H1 (cell line): ENCODE results near the gene IQSEC3. TPM values are rescaled to one million over a fixed set of nuclear protein-coding genes. Genes with fewer than 3 reads are reported as not detected.
"Not testable (repeated sequence)": the region's sequence is repeated elsewhere in the genome, so short reads cannot be mapped to it uniquely, and the experiment has no call there.

ENCODE experiments used
- CTCF ChIA-PET: fragments of 300-600 bp; sonication (Branson Sonifier 250); formaldehyde crosslinking; loops from one replicate; lab custom pipeline; 2021; ENCODE audit not compliant: partially characterized antibody; lab: Charles Lee
- POLR2A ChIA-PET: fragments of 300-600 bp; sonication (Branson Sonifier 250); formaldehyde crosslinking; loops from one replicate; lab custom pipeline; 2021; ENCODE audit warnings: inconsistent platforms; ENCODE audit not compliant: partially characterized antibody; lab: Charles Lee
- DNase-seq, 2 experiments: peaks; one replicate each; pipeline versions ENCODE4 v3.0.0 to v3.0.0-alpha.2; 2010 to 2022; ENCODE audit warnings: low spot score in 2 of 2, low read depth in 1 of 2, mixed read lengths in 1 of 2
- FAIRE-seq: peaks from 2 replicates; lab custom pipeline; 2011; peaks lifted over from hg19 to GRCh38; lab: Jason Lieb, UNC
- H2AFZ ChIP-seq: 2 replicates; pipeline ENCODE4 v1.8.1; 2012; ENCODE audit warnings: low read length, inconsistent platforms
- H2AK5ac ChIP-seq: 2 replicates; pipeline ENCODE4 v1.6.1; 2013; ENCODE audit warnings: low read depth, low read length
- H2BK120ac ChIP-seq: replicated peaks from 2 replicates; pipeline ENCODE3; 2013; ENCODE audit warnings: low read depth, low read length, inconsistent platforms
- H2BK12ac ChIP-seq: 2 replicates; pipeline ENCODE4 v1.6.1; 2013; ENCODE audit warnings: low read depth, low read length
- H2BK15ac ChIP-seq: 2 replicates; pipeline ENCODE4 v1.6.1; 2013; ENCODE audit warnings: low read length
- H2BK20ac ChIP-seq: 2 replicates; pipeline ENCODE4 v1.6.1; 2013; ENCODE audit warnings: low read length
- H2BK5ac ChIP-seq: 2 replicates; pipeline ENCODE4 v1.6.1; 2013; ENCODE audit warnings: low read depth, low read length
- H3K14ac ChIP-seq: 2 replicates; pipeline ENCODE4 v1.6.1; 2013; ENCODE audit warnings: inconsistent platforms; ENCODE audit not compliant: insufficient read length
- H3K18ac ChIP-seq: 2 replicates; pipeline ENCODE4 v1.6.1; 2013; ENCODE audit warnings: low read length; ENCODE audit errors: extremely low read depth
- H3K23ac ChIP-seq: 2 replicates; pipeline ENCODE4 v1.6.1; 2013; ENCODE audit warnings: inconsistent platforms; ENCODE audit not compliant: insufficient read length
- H3K23me2 ChIP-seq: 2 replicates; pipeline ENCODE4 v1.6.1; 2013; ENCODE audit warnings: low read depth, low read length
- H3K27ac ChIP-seq: 2 replicates; pipeline ENCODE4 v1.6.1; 2011; ENCODE audit warnings: low read depth, low read length, inconsistent platforms
- H3K27me3 ChIP-seq, 4 experiments: replicated peaks in 1 of 4; 1 replicate in 1 of 4; 2 replicates in 3 of 4; pipeline versions ENCODE4 v1.6.1 to v1.8.1; 2011 to 2013; ENCODE audit warnings: low read length in 3 of 4, mild to moderate bottlenecking in 3 of 4, inconsistent platforms in 2 of 4, mixed read lengths in 2 of 4, moderate library complexity in 1 of 4; ENCODE audit not compliant: control insufficient read depth in 3 of 4, insufficient read depth in 3 of 4; ENCODE audit errors: extremely low read depth in 1 of 4
- H3K36me3 ChIP-seq, 4 experiments: 2 replicates each; pipeline versions ENCODE4 v1.6.1 to v1.8.1; 2011 to 2013; ENCODE audit warnings: mild to moderate bottlenecking in 4 of 4, low read length in 3 of 4, moderate library complexity in 2 of 4, control low read depth in 1 of 4, inconsistent platforms in 1 of 4; ENCODE audit not compliant: insufficient read depth in 4 of 4, control insufficient read depth in 2 of 4
- H3K4ac ChIP-seq: replicated peaks from 2 replicates; pipeline ENCODE3; 2013; ENCODE audit warnings: low read length, low read depth, mixed read lengths, inconsistent platforms; ENCODE audit not compliant: insufficient read length
- H3K4me1 ChIP-seq, 4 experiments: replicated peaks in 1 of 4; 1 replicate in 1 of 4; 2 replicates in 3 of 4; pipeline versions ENCODE4 v1.6.1 to v1.8.1; 2011 to 2013; ENCODE audit warnings: low read length in 3 of 4, inconsistent platforms in 2 of 4, mixed read lengths in 1 of 4; ENCODE audit not compliant: insufficient read depth in 4 of 4, control insufficient read depth in 3 of 4
- H3K4me2 ChIP-seq, 2 experiments: 2 replicates each; pipeline versions ENCODE4 v1.6.1 to v1.8.1; 2011 to 2013; ENCODE audit warnings: low read depth in 2 of 2, low read length in 2 of 2, control low read depth in 1 of 2, inconsistent platforms in 1 of 2, mild to moderate bottlenecking in 1 of 2; ENCODE audit not compliant: insufficient read depth in 1 of 2
- H3K4me3 ChIP-seq, 4 experiments: fragments of 200-600, 300-600 bp in 1 of 4; sonication (generic), shearing (Covaris generic), sonication (Bioruptor Twin) in 1 of 4; 2 replicates each; pipeline versions ENCODE4 v1.5.1 to v1.8.1; 2011 to 2016; ENCODE audit warnings: low read length in 4 of 4, low read depth in 3 of 4, control low read depth in 2 of 4, inconsistent platforms in 2 of 4, mild to moderate bottlenecking in 2 of 4, mixed read lengths in 1 of 4, moderate library complexity in 1 of 4; ENCODE audit not compliant: insufficient read depth in 2 of 4; ENCODE audit errors: extremely low read depth in 1 of 4
- H3K56ac ChIP-seq: replicated peaks from 2 replicates; pipeline ENCODE3; 2013; ENCODE audit warnings: low read depth, mild to moderate bottlenecking, mixed read lengths, low read length, inconsistent platforms; ENCODE audit not compliant: insufficient read length
- H3K79me1 ChIP-seq: 2 replicates; pipeline ENCODE4 v1.6.1; 2013; ENCODE audit warnings: low read depth, low read length, control low read depth
- H3K79me2 ChIP-seq, 2 experiments: 2 replicates each; pipeline versions ENCODE4 v1.6.1 to v1.8.1; 2012 to 2013; ENCODE audit warnings: low read length in 2 of 2, mild to moderate bottlenecking in 2 of 2, inconsistent platforms in 1 of 2; ENCODE audit not compliant: insufficient read depth in 2 of 2, control insufficient read depth in 1 of 2
- H3K9ac ChIP-seq, 4 experiments: replicated peaks in 1 of 4; 1 replicate in 1 of 4; 2 replicates in 3 of 4; pipeline versions ENCODE4 v1.6.1 to v1.8.1; 2011 to 2013; ENCODE audit warnings: low read depth in 3 of 4, low read length in 3 of 4, control low read depth in 2 of 4, mild to moderate bottlenecking in 2 of 4, moderate library complexity in 2 of 4, inconsistent platforms in 1 of 4; ENCODE audit errors: extremely low read depth in 1 of 4
- H3K9me3 ChIP-seq, 2 experiments: 2 replicates each; pipeline versions ENCODE4 v1.6.1 to v1.8.1; 2012 to 2013; ENCODE audit warnings: mild to moderate bottlenecking in 2 of 2, moderate library complexity in 2 of 2, control low read depth in 1 of 2, inconsistent platforms in 1 of 2, low read depth in 1 of 2, low read length in 1 of 2, mixed read lengths in 1 of 2; ENCODE audit not compliant: insufficient read depth in 2 of 2
- H4K20me1 ChIP-seq, 2 experiments: replicated peaks in 1 of 2; 2 replicates each; pipeline versions ENCODE3 to v1.8.1; 2011 to 2013; ENCODE audit warnings: inconsistent platforms in 2 of 2, low read length in 2 of 2, mild to moderate bottlenecking in 1 of 2; ENCODE audit not compliant: insufficient read depth in 2 of 2, control insufficient read depth in 1 of 2
- H4K5ac ChIP-seq: 2 replicates; pipeline ENCODE4 v1.6.1; 2013; ENCODE audit warnings: low read length, low read depth, mixed read lengths, inconsistent platforms; ENCODE audit not compliant: insufficient read length
- H4K8ac ChIP-seq: 2 replicates; pipeline ENCODE4 v1.8.0; 2013; ENCODE audit warnings: mild to moderate bottlenecking, moderate library complexity, low read length, inconsistent platforms; ENCODE audit not compliant: insufficient read depth; ENCODE audit errors: extremely low read depth
- H4K91ac ChIP-seq: replicated peaks from 2 replicates; pipeline ENCODE3; 2013; ENCODE audit warnings: low read length, mixed read lengths, inconsistent platforms; ENCODE audit not compliant: insufficient read length
- ATF3 ChIP-seq: IDR thresholded peaks from 2 replicates; pipeline ENCODE4 v1.6.1; 2011; ENCODE audit warnings: low read depth, mild to moderate bottlenecking, low read length; ENCODE audit not compliant: insufficient read depth
- SIN3A ChIP-seq, 2 experiments: IDR thresholded peaks in 1 of 2; conservative IDR thresholded peaks in 1 of 2; 2 replicates each; pipeline ENCODE4 v1.6.1; 2011 to 2012; ENCODE audit warnings: low read length in 2 of 2, improper control_type of control experiment in 1 of 2, low read depth in 1 of 2, mild to moderate bottlenecking in 1 of 2
- WGBS, 2 experiments: shearing (Covaris generic) in 1 of 2; methylation state at CpG; one replicate each; pipeline versions ENCODE4 v1.1.6 to v1.1.7; 2013 to 2015; ENCODE audit warnings: low lambda C conversion rate in 2 of 2, mixed read lengths in 2 of 2, inconsistent platforms in 1 of 2, low coverage in 1 of 2, missing lambda C conversion rate in 1 of 2; ENCODE audit not compliant: insufficient replicate concordance in 2 of 2, insufficient coverage in 1 of 2, insufficient read length in 1 of 2; ENCODE audit errors: extremely low coverage in 1 of 2, missing lambda C conversion rate in 1 of 2; 5-methylcytosine and 5-hydroxymethylcytosine counted together
- polyA plus RNA-seq, 7 experiments: library from polyadenylated mRNA; depleted of rRNA in 3 of 7; stranded (reverse) in 5 of 7; unstranded in 2 of 7; fragments of >200 nt in 5 of 7; fragments of 200-250 nt in 2 of 7; gene quantifications; 1 replicate in 5 of 7; 2 replicates in 1 of 7; 4 replicates in 1 of 7; pipeline versions ENCODE4 v1.2.1 to v1.2.3, GENCODE V29; 2011 to 2013; ENCODE audit warnings: missing spikeins in 2 of 7, mixed read lengths in 2 of 7
- total RNA-seq: library from RNA; stranded (reverse); fragmentation: NEBNext Ultra II Directional; extraction: Animal tissue kit (Norgen Biotek cat#: 25700); gene quantifications from 2 replicates; pipeline ENCODE4 v1.2.1, GENCODE V29; 2021

The IQSEC3 gene
- total and polyA plus RNA-seq, 2 of the 8 experiments (the other 6 are each of a cell fraction or from before 2014, with no cell fraction given) = 1.2 to 3.1 TPM

- no peak for TF ChIP-seq ATF3
- no peak for TF ChIP-seq SIN3A (conservative IDR thresholded peaks at IDR 0.05 in 1 of 2, IDR thresholded peaks at IDR 0.05 in 1 of 2; ENCODE audit: low read depth in 1 of 2, low read length in 2 of 2)
Observed at GRCh38 chr12:215116-215515, 148.5 kb downstream of the IQSEC3 start (continued).

GRCh38 chr12:217029-217428 is 150.5 kb downstream of the IQSEC3 start:
- H2AFZ ChIP-seq, H3K18ac ChIP-seq, DNase-seq, H3K56ac ChIP-seq, H3K9me3 ChIP-seq, H3K36me3 ChIP-seq, H4K8ac ChIP-seq, H4K20me1 ChIP-seq, FAIRE-seq, H3K23me2 ChIP-seq, H3K4me2 ChIP-seq, H3K14ac ChIP-seq, H4K5ac ChIP-seq, H2BK5ac ChIP-seq, H3K23ac ChIP-seq, H3K79me1 ChIP-seq, POLR2A ChIA-PET, H2BK120ac ChIP-seq, H3K9ac ChIP-seq, H3K27me3 ChIP-seq, H3K79me2 ChIP-seq, H2BK12ac ChIP-seq, H2BK20ac ChIP-seq, H3K4me3 ChIP-seq, H2BK15ac ChIP-seq, H2AK5ac ChIP-seq, H4K91ac ChIP-seq, H3K27ac ChIP-seq, H3K4ac ChIP-seq: not testable (repeated sequence)
- peaks cover 0 to 31% (median 24%) of the 10 kb centered on the region in 4 experiments; a peak in 6 of 7 replicates for H3K4me1 ChIP-seq
- CTCF ChIA-PET = interaction anchor here (1.1 to 6.9 kb wide), 4 partner anchors 10 to 71 kb away, joined by 4 to 101 read pairs (median 43); no protein-coding TSS in a partner anchor
- WGBS, 2 experiments = 73 to 100% methylated on average over 2 to 6 of the region's 6 CpGs
